ENCODE data around the gene KLF17.

KLF17 gene

GRCh38 chr1:44108971-44109370, 9.7 kb upstream of the KLF17 start:
- POLR2A ChIA-PET, result no interaction called here
- CTCF ChIA-PET, result interaction anchor here (0.6 to 1.6 kb wide), 4 partner anchors 16 to 486 kb away, joined by 3 to 7 read pairs (median 4); no protein-coding TSS in a partner anchor
- Histone ChIP-seq H3K4me1 (ENCODE audit: control insufficient read depth, insufficient read depth, low read length) (no peaks in the 10 kb centered on the region), H3K4me3 (ENCODE audit: low read depth, low read length) (no peak overlapping the region), H3K27ac (ENCODE audit: extremely low read depth, low read depth, low read length) (no peak overlapping the region), H3K36me3 (ENCODE audit: control insufficient read depth in 2 of 2, insufficient read depth in 1 of 2, low read length in 2 of 2) (no peaks in the 10 kb centered on the region), H3K9me3 (ENCODE audit: control insufficient read depth, insufficient read depth, low read depth, low read length) (no peaks in the 10 kb centered on the region)
- TF ChIP-seq IKZF3 (tag by site-specific recombination; IDR thresholded peaks at IDR 0.05) (no peak), PRDM1 (tag by site-specific recombination; IDR thresholded peaks at IDR 0.05) (no peak), ZNF704 (tag by site-specific recombination; IDR thresholded peaks at IDR 0.05) (no peak), ZNF292 (tag by site-specific recombination; IDR thresholded peaks at IDR 0.05; ENCODE audit: borderline replicate concordance, low read depth) (no peak), ZNF600 (tag by site-specific recombination; IDR thresholded peaks at IDR 0.05) (no peak), ZIC2 (tag by site-specific recombination; IDR thresholded peaks at IDR 0.05) (no peak), GLIS2 (tag by site-specific recombination; IDR thresholded peaks at IDR 0.05) (no peak), ZNF366 (tag by site-specific recombination; conservative IDR thresholded peaks at IDR 0.05) (no peak), ELK4 (IDR thresholded peaks at IDR 0.05; ENCODE audit: borderline replicate concordance, low read depth, low read length) (no peak), ZNF23 (tag by site-specific recombination; IDR thresholded peaks at IDR 0.05; ENCODE audit: borderline replicate concordance) (no peak), ZNF148 (tag by site-specific recombination; IDR thresholded peaks at IDR 0.05; ENCODE audit: borderline replicate concordance) (no peak), ZNF18 (tag by site-specific recombination; IDR thresholded peaks at IDR 0.05) (no peak), ZNF112 (tag by site-specific recombination; IDR thresholded peaks at IDR 0.05) (no peak)

- TF ChIP-seq ZNF138 (tag by site-specific recombination; IDR thresholded peaks at IDR 0.05; ENCODE audit: borderline replicate concordance), result no peak
- TF ChIP-seq SP2 (tag by site-specific recombination; IDR thresholded peaks at IDR 0.05), result no peak
- TF ChIP-seq ZNF521 (tag by site-specific recombination; IDR thresholded peaks at IDR 0.05), result no peak
- no peak for TF ChIP-seq ZNF571 (tag by site-specific recombination; IDR thresholded peaks at IDR 0.05)
- TF ChIP-seq KLF17 (tag by site-specific recombination; IDR thresholded peaks at IDR 0.05), result no peak
- TF ChIP-seq ZNF23 (tag by site-specific recombination; IDR thresholded peaks at IDR 0.05; ENCODE audit: borderline replicate concordance), result no peak
- no peaks in the 10 kb centered on the region for H3K4me1 ChIP-seq (ENCODE audit: control insufficient read depth, insufficient read depth, low read length)
- H3K9me3 ChIP-seq (ENCODE audit: control insufficient read depth, insufficient read depth, low read depth, low read length), result no peaks in the 10 kb centered on the region
- POLR2A ChIA-PET, result no interaction called here
- CTCF ChIA-PET, result interaction anchor here (0.7 to 1.5 kb wide), 2 partner anchors 19 to 106 kb away, joined by 4 to 7 read pairs; no protein-coding TSS in a partner anchor
- H3K4me3 ChIP-seq (ENCODE audit: low read depth, low read length), result no peak overlapping the region
- no peaks in the 10 kb centered on the region for H3K36me3 ChIP-seq (ENCODE audit: control insufficient read depth in 2 of 2, insufficient read depth in 1 of 2, low read length in 2 of 2)
- no peak overlapping the region for H3K27ac ChIP-seq (ENCODE audit: extremely low read depth, low read depth, low read length)
These were observed 7.7 kb upstream of the KLF17 start for GRCh38 chr1:44110916-44111315.
